HepG2 (cell line): ENCODE data around the gene PRSS38. TPM values are rescaled to one million over a fixed set of nuclear protein-coding genes. Genes with fewer than 3 reads are reported as not detected.

ENCODE experiments used
- ATAC-seq: fragments of 200-7000 bp; cut with Tn5 transposase; 3 replicates; pipeline ENCODE4 v1.9.1; 2020; ENCODE audit warnings: mild to moderate bottlenecking, moderate library complexity
- BruUV-seq: library from RNA; stranded (reverse); fragments of 400-500 nt; replicated peaks from 2 replicates; lab custom pipeline; 2021; lab: Mats Ljungman, UMichigan
- CTCF ChIA-PET: fragments of 300-600 bp; formaldehyde crosslinking; extraction: SDS; loops from one replicate; lab custom pipeline; 2021; ENCODE audit warnings: low total read pairs, inconsistent platforms, low intra/inter-chr PET ratio; lab: Yijun Ruan, JAX
- POLR2A ChIA-PET: fragments of 350-600 bp; sonication (Branson Sonifier 250); formaldehyde crosslinking; loops from one replicate; lab custom pipeline; 2020; ENCODE audit warnings: antibody characterized with exemption, inconsistent platforms; lab: Yijun Ruan, JAX
- DNase-seq: peaks from one replicate; pipeline ENCODE4 v3.0.0-alpha.2; 2015; ENCODE audit warnings: low spot score
- FAIRE-seq: peaks from 3 replicates; lab custom pipeline; 2011; peaks lifted over from hg19 to GRCh38; lab: Jason Lieb, UNC
- H2AFZ ChIP-seq: one replicate; pipeline ENCODE4 v1.6.1; 2011; ENCODE audit warnings: low read length, inconsistent platforms
- H3K27ac ChIP-seq: fragments of 300-600 bp; 3 replicates; pipeline ENCODE4 v1.8.0; 2011; ENCODE audit warnings: mixed run types, mild to moderate bottlenecking, mixed read lengths, low read length, inconsistent platforms; ENCODE audit not compliant: insufficient read depth; ENCODE audit errors: extremely low read length
- H3K27me3 ChIP-seq, 2 experiments: fragments of 200-600 bp in 1 of 2; 2 replicates in 1 of 2; 3 replicates in 1 of 2; pipeline versions ENCODE4 v1.6.0 to v1.8.0; 2011; ENCODE audit warnings: low read length in 2 of 2, mild to moderate bottlenecking in 2 of 2, moderate library complexity in 2 of 2, inconsistent platforms in 1 of 2; ENCODE audit not compliant: insufficient read depth in 2 of 2, control insufficient read depth in 1 of 2
- H3K36me3 ChIP-seq, 2 experiments: fragments of 200-600 bp in 1 of 2; replicated peaks in 1 of 2; 2 replicates in 1 of 2; 3 replicates in 1 of 2; pipeline versions ENCODE4 v1.5.1 to v1.8.0; 2011; ENCODE audit warnings: low read length in 2 of 2, inconsistent platforms in 1 of 2; ENCODE audit not compliant: insufficient read depth in 2 of 2, control insufficient read depth in 1 of 2
- H3K4me1 ChIP-seq: 2 replicates; pipeline ENCODE4 v1.5.1; 2012; ENCODE audit warnings: low read length, inconsistent platforms; ENCODE audit not compliant: insufficient read depth
- H3K4me2 ChIP-seq: 2 replicates; pipeline ENCODE4 v1.6.0; 2011; ENCODE audit warnings: low read depth, low read length, inconsistent platforms
- H3K4me3 ChIP-seq, 3 experiments: fragments of 200-600 bp in 1 of 3; sonication (generic), shearing (Covaris generic) in 1 of 3; replicated peaks in 1 of 3; 2 replicates each; pipeline ENCODE4 v1.5.1; 2011 to 2016; ENCODE audit warnings: low read length in 3 of 3, inconsistent platforms in 2 of 3, low read depth in 2 of 3, mild to moderate bottlenecking in 2 of 3, control low read depth in 1 of 3, mixed read lengths in 1 of 3; ENCODE audit not compliant: insufficient read depth in 1 of 3
- H3K79me2 ChIP-seq: one replicate; pipeline ENCODE4 v1.6.1; 2011; ENCODE audit warnings: low read length, inconsistent platforms; ENCODE audit not compliant: insufficient read depth
- H3K9ac ChIP-seq: 2 replicates; pipeline ENCODE4 v1.6.0; 2011; ENCODE audit warnings: mild to moderate bottlenecking, low read depth, low read length, inconsistent platforms; ENCODE audit not compliant: insufficient read depth
- H3K9me3 ChIP-seq: 2 replicates; pipeline ENCODE4 v1.5.1; 2012; ENCODE audit warnings: mild to moderate bottlenecking, low read length
- H4K20me1 ChIP-seq: 2 replicates; pipeline ENCODE4 v1.6.0; 2011; ENCODE audit warnings: inconsistent platforms, mild to moderate bottlenecking, low read length, moderate library complexity; ENCODE audit not compliant: insufficient read depth
- ARNTL ChIP-seq: sonication (generic); formaldehyde crosslinking; IDR thresholded peaks from 2 replicates; pipeline ENCODE4 v1.4.0; 2020; ENCODE audit warnings: mild to moderate bottlenecking, missing genetic modification reagents
- CCDC6 ChIP-seq: sonication (generic); formaldehyde crosslinking; IDR thresholded peaks from 2 replicates; pipeline ENCODE4 v1.8.1; 2022; ENCODE audit warnings: mild to moderate bottlenecking, missing genetic modification reagents, moderate library complexity
- HNRNPH1 ChIP-seq: fragments of 200-400 bp; formaldehyde crosslinking; optimal IDR thresholded peaks from 2 replicates; pipeline ENCODE3; 2017; ENCODE audit warnings: mild to moderate bottlenecking, low read depth, low read length
- HNRNPL ChIP-seq: fragments of 200-400 bp; formaldehyde crosslinking; IDR thresholded peaks from 2 replicates; pipeline ENCODE4 v1.6.1; 2017; ENCODE audit warnings: mild to moderate bottlenecking, low read depth, low read length
- ISX ChIP-seq: sonication (generic); formaldehyde crosslinking; conservative IDR thresholded peaks from 2 replicates; pipeline ENCODE4 v1.5.0; 2020; ENCODE audit warnings: missing genetic modification reagents
- RFX5 ChIP-seq: IDR thresholded peaks from 2 replicates; pipeline ENCODE4 v1.6.1; 2011; ENCODE audit warnings: low read depth, low read length, improper control_type of control experiment
- SOX13 ChIP-seq, 3 experiments: fragments of 450-650 bp in 1 of 3; sonication (generic) in 1 of 3; formaldehyde crosslinking in 1 of 3; IDR thresholded peaks in 2 of 3; conservative IDR thresholded peaks in 1 of 3; 2 replicates each; pipeline versions ENCODE4 v1.5.0 to v1.6.1; 2016 to 2020; ENCODE audit warnings: antibody characterized with exemption in 1 of 3, mild to moderate bottlenecking in 1 of 3, missing compliant biosample characterization in 1 of 3, missing genetic modification reagents in 1 of 3, moderate library complexity in 1 of 3
- SUZ12 ChIP-seq: fragments of 150-350 bp; IDR thresholded peaks from 2 replicates; pipeline ENCODE4 v1.6.1; 2014; ENCODE audit warnings: low read depth, low read length
- TSC22D2 ChIP-seq: sonication (generic); formaldehyde crosslinking; IDR thresholded peaks from 2 replicates; pipeline ENCODE4 v1.5.1; 2020; ENCODE audit warnings: missing genetic modification reagents, mild to moderate bottlenecking, borderline replicate concordance
- ZNF430 ChIP-seq: sonication (generic); formaldehyde crosslinking; IDR thresholded peaks from 2 replicates; pipeline ENCODE4 v1.9.0; 2021; ENCODE audit warnings: mild to moderate bottlenecking, missing genetic modification reagents
- ZNF577 ChIP-seq: sonication (generic); formaldehyde crosslinking; IDR thresholded peaks from 2 replicates; pipeline ENCODE4 v1.4.0; 2020; ENCODE audit warnings: mild to moderate bottlenecking, low read depth, missing genetic modification reagents, borderline replicate concordance
- ZSCAN12 ChIP-seq: sonication (generic); formaldehyde crosslinking; IDR thresholded peaks from 2 replicates; pipeline ENCODE4 v1.9.0; 2021; ENCODE audit warnings: mild to moderate bottlenecking, missing genetic modification reagents
- ZSCAN31 ChIP-seq: sonication (generic); formaldehyde crosslinking; IDR thresholded peaks from 2 replicates; pipeline ENCODE4 v1.5.0; 2020; ENCODE audit warnings: low read depth, mild to moderate bottlenecking, missing genetic modification reagents
- WGBS: methylation state at CpG from one replicate; pipeline ENCODE4 v1.1.6; 2017; ENCODE audit warnings: low lambda C conversion rate; 5-methylcytosine and 5-hydroxymethylcytosine counted together
- in situ Hi-C: cut with HindIII; loops from 2 replicates; pipeline ENCODE4 v1.10.0; 2017; ENCODE audit warnings: low pct_unique_long_range_greater_than_20kb; ENCODE audit not compliant: extremely low pct_ligation_motif_present
- intact Hi-C: fragments of 100-400 bp; cut with micrococcal nuclease; formaldehyde crosslinking; loops from one replicate; pipeline ENCODE4 v1.10.0; 2022; ENCODE audit not compliant: unreplicated experiment
- polyA plus RNA-seq, 8 experiments: library from polyadenylated mRNA; depleted of rRNA in 3 of 8; stranded (reverse) in 7 of 8; unstranded in 1 of 8; fragments of >200 nt; fragmentation: Illumina TruSeq in 4 of 8; extraction: Trizol in 4 of 8; gene quantifications; 2 replicates each; pipeline versions ENCODE4 v1.2.1 to v1.2.3, GENCODE V29; 2011 to 2016; ENCODE audit warnings: low read depth in 4 of 8, missing spikeins in 1 of 8, mixed read lengths in 1 of 8; ENCODE audit not compliant: insufficient read depth in 1 of 8
- total RNA-seq, 5 experiments: library from RNA; depleted of rRNA; stranded (reverse); fragments of >200 nt; fragmentation: Illumina TruSeq; extraction: Trizol; gene quantifications; 2 replicates each; pipeline ENCODE4 v1.2.3, GENCODE V29; 2016; ENCODE audit warnings: low read depth in 1 of 5
- TF ChIP-seq, protein P1 (sequence below): sonication (generic); formaldehyde crosslinking; IDR thresholded peaks from 2 replicates; pipeline ENCODE4 v1.8.0; 2022; ENCODE audit warnings: mild to moderate bottlenecking, missing genetic modification reagents, moderate library complexity

Gene PRSS38
- total and polyA plus RNA-seq, 2 of the 13 experiments (the other 11 are each of a cell fraction or from before 2014, with no cell fraction given) = not detected

DNA sequence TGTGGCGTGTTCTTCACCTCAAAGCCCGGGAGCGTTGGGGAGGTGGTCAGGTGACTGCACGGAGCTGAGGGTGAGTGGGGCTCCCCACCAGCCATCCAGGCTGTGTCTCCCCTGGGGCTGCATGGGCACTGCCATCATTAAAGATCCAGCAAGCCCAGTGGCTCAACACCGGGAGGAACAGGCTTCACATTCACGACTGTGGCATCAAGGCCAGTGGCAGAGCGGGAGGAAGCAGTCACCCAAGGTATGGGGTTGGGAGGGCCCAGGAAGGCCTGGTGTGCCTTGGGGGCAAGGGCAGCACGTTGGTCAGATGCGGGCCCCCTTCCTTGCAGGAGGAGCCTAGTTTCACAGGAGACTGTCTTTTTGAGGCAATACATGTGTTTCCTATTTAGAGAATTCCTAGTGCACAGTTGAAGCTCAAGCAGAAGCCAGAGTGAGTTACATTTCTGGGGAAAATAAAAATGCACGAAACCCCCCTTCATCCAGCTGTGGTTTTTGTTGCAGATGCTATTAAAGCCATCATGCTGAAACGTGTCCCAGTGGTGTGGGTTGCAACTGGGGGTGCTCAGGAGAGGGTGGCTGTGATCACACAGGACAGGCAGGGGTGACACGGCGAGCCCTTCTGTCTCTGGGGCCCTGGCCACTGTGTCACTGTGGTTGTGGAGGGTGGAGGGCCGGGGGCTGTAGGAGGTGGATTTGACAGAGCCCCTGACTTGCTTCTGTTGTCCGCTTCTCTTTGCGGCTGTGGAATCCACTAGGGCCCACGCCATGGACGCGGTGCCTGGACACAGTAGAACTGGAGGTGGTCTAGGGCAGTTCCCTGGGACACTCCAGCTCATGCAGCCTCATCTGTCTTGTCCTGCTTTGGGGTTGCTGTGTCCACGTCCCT lies 46.2 kb upstream of the PRSS38 start:
- intact Hi-C loops = no loop called here
- H3K27ac ChIP-seq = no peak overlapping the region
- WGBS = 97% methylated on average over 17 of the region's 20 CpGs

More for the DNA sequence above, 46.2 kb upstream of the PRSS38 start:
- no peak overlapping the region for H3K4me3 ChIP-seq
- peaks cover 11 to 39% of the 10 kb centered on the region in 2 experiments; a peak in 4 of 5 replicates for H3K36me3 ChIP-seq
- no peaks in the 10 kb centered on the region for H3K4me1 ChIP-seq
- POLR2A ChIA-PET = no interaction called here
- DNase-seq (no peak), ATAC-seq (no peak)
- in situ Hi-C loops = no loop called here
- no peak overlapping the region for H3K4me2 ChIP-seq
- H2AFZ ChIP-seq = no peak overlapping the region
- TF ChIP-seq RFX5 (no peak), ZSCAN12 (CRISPR knock-in tag) (no peak), ZSCAN31 (no peak), TSC22D2 (CRISPR knock-in tag) (no peak), ARNTL (no peak), ISX (CRISPR knock-in tag) (no peak), HNRNPL (no peak), SOX13 (IDR thresholded peaks at IDR 0.05) (no peak), SOX13 (CRISPR knock-in tag; conservative IDR thresholded peaks at IDR 0.05 in 1 of 2, IDR thresholded peaks at IDR 0.05 in 1 of 2) (no peak), ZNF430 (no peak), CCDC6 (no peak), HNRNPH1 (no peak), SUZ12 (no peak), ZNF577 (CRISPR knock-in tag) (no peak)
- TF ChIP-seq, protein P1, sequence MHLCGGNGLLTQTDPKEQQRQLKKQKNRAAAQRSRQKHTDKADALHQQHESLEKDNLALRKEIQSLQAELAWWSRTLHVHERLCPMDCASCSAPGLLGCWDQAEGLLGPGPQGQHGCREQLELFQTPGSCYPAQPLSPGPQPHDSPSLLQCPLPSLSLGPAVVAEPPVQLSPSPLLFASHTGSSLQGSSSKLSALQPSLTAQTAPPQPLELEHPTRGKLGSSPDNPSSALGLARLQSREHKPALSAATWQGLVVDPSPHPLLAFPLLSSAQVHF = no peak
- TF ChIP-seq, all 625 proteins: peak for 0
- Histone ChIP-seq H3K9me3 (no peaks in the 10 kb centered on the region), H3K9ac (no peak overlapping the region), H3K79me2 (no peaks in the 10 kb centered on the region), H4K20me1 (peaks cover 5% of the 10 kb centered on the region; the same call in 1 of the 2 replicates), H3K27me3 (no peaks in the 10 kb centered on the region)
- no peak for FAIRE-seq
- no TSS peak for BruUV-seq
- CTCF ChIA-PET = no interaction called here
